ENCODE data around the gene HERC3.
A peak's percentile ranks its signal among the peaks of the same experiment; 100 is the strongest.

HERC3 gene

DNA sequence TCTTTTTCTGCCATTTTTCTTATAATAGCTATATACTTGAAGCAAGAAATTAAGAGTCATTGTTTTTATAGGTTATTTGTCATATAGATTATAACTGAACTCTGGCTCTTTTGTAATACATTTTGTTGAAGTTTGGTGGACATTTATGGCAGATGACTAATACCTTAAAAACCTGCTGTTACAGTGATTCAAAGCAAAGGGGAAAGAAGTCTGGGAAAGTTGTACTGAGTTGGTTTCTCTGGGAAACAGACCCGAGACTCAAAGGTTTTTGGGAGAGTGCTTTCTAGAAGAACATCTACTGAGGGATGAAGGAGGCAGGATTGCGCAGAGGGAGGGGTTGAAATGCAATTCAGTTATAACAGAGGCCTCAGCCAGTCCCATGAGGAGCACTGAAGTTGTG is 69.5 kb downstream of the HERC3 start:
- DNase-seq: no peak

DNA sequence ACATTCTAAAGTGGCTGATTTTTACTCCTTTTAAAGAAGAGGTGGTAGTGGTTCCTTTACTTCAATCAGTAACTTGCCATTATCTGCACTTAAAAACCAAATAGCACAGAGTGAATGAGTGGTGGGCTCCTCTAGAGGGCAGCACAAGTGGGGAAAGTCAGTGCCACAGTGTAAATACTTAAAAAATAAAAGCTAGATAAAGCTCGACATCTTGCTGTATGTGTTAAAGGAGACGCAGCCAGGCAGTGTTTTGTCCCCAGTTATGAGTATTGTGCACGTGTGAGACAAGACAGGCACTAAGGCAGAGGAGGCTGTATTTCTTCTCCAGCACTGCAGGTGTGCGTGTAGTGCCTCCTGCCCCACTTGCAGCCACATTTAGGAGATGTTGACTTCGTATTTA is 80.7 kb downstream of the HERC3 start:
- peak; percentile 58 for DNase-seq

DNA sequence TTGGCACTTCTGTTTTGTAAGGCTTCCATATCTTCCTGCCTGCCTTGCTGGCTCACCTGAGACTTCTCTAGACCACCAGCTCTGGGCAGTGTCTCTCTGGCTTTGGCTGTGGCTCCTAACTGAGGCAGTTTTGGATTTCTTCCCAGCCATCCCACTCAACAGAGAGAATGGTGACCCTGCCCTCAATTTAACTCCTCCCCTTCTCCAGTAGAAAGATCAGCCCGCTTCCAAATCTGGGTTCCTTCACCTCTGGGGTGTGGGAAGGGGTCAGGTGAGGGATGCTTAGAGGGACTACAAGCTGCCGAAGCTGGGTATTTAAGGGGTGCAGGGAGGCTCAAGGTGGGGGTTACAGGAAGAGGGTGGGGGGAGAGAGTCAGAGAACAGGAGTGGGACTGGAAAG is 81.6 kb downstream of the HERC3 start:
- DNase-seq: no peak

DNA sequence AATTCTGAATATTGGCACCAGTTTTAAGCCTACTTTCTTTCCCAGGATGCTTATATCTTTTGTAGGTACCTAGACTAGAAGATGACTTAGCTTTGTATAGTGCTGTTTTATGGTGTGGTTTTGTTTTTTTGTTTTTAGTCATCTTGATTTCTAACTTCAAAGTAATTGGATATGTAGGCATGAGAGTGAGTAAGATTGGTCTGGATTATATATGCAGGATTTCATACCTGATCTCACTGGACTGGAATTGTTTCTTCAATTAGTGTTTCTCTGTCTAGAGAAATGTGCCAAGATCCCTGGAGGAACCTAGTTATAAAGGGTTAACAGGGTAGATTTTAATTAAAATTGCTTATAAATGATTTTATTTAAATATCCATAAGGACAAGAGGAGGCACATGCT is 82.3 kb downstream of the HERC3 start:
- no peak for DNase-seq

DNA sequence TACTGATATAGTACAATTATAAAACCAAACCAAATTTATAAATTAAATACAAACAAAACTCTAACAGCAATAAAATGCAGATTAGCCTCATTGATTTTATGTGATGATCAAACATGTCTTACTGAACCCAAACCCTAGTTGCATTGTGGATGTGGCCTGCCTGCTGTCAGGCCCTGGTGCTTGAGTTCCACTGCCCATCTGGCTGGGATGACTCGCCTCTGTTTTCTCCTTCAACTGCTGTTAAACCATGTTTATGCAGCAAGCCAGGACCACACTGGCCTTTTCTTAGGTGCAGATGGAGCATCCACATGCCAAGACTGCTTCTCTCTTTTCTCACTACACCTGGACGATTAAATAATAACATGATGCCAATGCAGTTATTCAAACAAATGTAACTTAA is 82.7 kb downstream of the HERC3 start:
- DNase-seq: no peak

DNA sequence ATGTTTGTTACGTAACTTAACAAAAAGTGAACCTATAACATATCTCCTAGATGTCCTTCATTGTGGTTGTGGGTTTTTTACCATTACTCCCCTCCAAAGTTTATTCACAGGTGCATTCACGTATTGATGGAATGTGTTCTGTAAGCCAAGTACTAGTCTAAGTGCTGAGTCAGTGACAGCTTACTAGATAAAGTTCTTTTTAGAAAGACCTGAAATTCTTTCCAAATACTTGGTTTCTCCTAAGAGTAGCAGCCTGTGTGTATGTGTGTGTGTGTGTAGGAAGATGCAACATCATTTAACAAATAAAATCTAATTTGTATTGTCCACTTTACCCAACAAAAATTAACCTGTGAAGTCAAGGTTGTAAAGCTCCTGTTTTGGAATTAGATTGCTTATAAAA is 83.3 kb downstream of the HERC3 start:
- DNase-seq: no peak

DNA sequence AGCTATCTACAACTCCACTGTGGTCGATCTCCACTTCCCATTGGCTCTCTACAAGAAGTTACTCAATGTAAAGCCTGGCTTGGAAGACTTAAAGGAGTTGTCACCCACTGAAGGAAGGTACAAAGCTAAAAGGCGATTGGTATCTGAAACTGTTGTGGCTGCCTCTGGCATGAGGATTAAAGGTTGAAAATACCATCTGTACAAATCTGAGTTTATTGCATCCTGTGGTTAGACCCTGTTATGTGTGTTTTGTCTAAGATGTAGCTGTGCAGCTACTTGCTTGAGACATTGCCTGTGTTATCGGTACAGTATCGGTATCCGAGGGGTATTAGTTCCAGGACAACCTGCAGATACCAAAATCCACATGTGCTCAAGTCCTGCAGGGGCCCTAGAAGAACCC is 88.9 kb downstream of the HERC3 start:
- DNase-seq: no peak

DNA sequence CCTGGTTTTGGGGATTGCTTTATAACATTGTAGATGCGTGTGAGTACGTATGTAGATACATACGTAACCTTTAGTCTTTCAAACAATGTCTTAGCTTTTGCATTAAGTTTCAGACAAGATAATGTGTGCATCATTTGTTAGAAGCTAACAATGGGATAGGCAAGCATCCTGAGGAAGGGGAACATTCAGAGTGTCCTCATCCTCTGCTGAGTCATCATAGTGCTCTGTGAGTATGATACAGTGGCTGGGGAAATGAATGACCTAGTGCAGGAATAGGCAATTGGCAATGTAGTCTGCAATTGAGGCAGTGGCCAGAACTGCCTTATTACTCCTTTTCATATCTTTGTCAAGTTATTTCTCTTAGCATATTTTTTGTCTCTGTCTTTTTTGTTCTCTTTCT is 98.1 kb downstream of the HERC3 start:
- DNase-seq: peak; percentile 9

DNA sequence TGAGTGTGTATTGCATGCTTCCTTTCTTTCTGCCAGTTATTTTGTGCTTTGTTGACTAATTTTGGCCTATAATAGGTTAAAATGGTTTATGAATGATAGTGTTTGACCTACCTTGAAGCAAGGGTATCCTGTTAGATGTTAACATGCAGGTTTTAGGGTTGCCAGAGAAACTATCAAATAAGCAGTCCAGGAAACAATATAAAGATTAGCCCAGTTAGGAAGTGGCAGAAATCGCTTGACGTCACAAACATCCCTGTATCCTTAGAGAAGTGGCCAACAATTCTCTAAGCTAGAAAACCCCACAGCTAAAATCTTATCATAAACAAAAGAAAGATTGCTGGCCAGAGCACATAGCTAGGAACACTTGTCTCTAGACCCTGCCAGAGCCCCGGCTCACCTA is 101.5 kb downstream of the HERC3 start:
- no peak for DNase-seq

DNA sequence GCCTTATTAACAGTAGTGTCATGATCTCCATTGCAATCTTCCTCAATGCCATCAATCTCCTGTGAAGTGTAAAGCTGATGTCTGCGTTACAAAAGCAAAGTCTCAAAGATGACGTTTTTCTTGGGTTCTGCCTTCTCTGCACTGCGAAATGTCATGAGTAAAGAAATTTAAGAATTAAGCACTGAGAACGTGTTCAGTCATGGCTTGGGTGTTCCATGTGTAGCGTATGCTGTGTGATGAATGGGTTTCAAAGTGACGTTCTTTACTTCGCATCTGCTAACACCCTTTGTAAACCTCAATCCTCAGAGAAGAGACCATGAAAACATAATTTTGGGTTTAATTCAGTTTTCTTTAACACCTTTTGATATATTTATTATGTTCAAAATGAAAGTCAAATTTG is 104.3 kb downstream of the HERC3 start:
- no peak for DNase-seq

DNA sequence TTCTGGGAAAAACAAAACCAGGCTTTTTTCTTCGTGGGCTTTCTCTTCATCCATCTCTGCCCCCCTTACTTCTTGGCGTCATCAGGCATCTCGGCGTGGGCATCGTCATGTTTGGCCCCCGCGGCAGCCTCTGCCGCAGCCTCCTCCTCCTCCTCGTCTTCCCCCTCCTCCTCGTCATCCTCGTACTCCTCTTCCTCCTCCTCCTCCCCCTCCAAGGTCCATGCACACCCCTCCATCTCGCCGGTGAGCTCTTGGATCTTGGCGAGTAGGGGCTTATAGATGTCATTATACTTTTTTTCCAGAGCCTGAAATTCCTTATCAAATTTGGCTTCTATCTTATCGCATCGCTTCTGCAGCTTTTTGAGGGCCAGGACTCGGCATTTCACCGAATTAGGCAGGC is 104.9 kb downstream of the HERC3 start:
- peak; percentile 15 for DNase-seq

DNA sequence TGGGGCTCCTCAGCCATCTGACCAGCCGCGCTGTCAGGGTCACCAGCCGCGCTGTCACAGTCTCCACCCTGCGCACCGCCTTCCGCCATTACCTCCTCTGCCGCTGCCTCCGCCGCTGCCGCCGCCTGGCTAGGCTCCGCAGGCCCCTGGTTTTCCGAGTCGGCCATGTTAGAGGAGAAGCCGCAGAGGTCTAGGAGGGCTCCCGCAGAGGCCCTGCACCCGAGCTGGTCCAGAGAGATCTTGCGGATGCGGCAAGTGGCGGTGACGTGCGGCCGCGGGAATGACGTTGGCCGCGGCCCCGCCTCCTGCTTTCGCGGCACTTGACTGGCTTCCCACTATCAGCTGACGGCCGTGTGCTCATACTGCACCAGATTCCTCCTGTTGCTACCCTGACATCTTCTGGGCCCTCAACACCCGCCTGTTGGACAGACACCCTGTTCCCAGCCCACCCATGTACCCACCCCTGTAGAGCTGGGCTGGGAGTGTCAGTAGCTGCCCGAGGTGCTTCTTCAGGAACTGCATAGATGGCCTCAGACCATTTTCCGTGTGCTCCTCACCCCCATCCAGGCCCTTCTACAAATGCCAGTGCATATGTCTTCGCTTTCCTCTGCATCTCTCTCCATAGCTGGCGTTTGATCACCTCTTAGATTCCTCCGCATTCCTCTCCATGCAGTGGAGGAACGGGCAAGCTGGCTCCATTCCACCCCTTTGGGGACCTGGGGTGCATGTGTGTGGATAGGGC is 105.5 kb downstream of the HERC3 start, which contains the start of gene NAP1L5:
Gene NAP1L5, minus strand, starts transcription at position 242 of the 742 bp plus-strand sequence. Its CDS starts 75 bp downstream, at position 167.
- peak; percentile 68 for DNase-seq

DNA sequence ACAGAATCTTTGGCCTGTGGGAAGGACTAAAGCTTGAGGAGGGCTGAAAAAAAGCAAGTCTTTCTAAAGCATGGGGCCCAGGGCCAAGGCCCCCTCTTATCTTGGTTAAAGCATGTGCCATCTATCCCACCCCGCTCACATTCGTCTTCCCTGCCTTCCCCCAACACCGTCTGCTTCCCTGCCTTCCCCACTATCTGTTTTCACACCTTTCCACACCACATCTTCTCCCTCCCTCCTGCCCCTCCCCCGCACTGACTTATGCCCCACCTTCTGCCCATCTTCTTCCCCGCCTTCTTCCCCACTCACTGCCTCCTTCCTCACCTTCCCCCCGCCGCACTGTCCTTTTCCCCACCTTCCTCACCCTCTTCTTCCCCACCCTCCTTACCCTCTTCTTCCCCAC is 106.2 kb downstream of the HERC3 start:
- DNase-seq: peak; percentile 56

DNA sequence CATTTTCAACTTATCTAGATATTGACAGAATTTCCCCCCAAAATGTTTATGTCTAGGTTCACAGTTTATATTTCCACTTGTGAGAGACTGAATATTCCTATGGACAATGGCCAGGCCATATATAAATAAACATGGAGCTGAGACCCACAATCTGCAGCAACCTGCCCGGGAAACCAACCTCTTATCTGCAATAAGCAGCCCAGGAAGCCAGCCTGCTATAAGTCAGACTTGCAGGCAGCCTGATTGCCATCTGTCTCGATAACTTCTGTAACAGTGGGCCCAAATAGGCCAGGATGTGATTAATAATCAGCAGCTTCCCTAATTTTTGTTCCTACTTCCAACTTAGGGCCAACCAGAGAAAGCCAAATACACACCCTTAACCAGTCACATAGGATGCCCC is 110.5 kb downstream of the HERC3 start:
- peak; percentile 78 for DNase-seq

DNA sequence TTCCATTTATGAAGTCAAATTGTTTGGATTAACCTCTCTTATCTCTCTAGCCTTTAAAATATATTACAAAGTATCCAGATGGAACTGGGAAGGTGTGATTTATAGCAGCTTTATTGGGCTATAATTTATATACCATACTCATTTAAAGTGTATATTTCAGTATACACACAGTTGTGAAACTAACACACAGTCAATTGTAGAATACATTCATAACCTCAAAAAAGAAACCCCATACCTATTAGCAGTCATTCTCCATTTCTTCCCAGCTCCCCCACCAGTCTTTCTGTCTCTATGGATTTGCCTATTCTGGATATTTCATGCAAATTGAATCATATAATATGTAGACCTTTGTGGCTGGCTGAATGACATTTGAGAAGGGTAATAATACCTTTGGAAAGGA is 112.9 kb downstream of the HERC3 start:
- no peak for DNase-seq

DNA sequence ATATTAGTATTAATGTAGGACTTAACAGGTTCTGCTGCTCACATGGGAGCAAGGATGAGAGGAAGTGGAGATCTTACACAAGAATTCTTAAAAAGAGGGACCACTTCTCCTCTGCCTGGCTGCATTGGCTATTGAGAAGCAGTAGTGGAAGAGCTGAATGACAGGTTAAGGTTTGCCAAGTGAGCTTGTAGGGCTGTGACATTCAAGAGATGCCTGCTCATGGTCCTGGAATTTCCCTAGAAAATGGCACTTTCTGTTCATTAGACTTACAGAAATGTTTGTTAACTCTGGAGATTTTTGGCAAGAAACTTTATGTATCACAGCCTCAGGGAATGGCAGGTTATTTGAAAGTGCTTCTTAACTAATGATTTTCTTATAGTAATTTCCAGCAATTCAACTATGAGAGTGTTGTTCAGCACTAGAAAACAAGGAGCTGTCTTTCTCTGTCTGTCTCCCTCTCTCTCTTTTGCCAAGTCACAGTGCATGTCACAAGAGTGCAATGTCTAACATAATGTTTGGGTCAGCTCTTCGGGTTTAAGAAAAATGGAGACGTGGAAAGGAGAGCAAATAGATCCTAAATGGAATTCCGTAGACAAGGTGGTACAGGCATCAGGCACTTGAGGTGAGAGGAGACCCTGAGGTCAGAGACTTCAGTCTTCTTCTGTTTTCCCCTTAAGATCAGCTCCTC is 113.7 kb downstream of the HERC3 start:
- no peak for DNase-seq

DNA sequence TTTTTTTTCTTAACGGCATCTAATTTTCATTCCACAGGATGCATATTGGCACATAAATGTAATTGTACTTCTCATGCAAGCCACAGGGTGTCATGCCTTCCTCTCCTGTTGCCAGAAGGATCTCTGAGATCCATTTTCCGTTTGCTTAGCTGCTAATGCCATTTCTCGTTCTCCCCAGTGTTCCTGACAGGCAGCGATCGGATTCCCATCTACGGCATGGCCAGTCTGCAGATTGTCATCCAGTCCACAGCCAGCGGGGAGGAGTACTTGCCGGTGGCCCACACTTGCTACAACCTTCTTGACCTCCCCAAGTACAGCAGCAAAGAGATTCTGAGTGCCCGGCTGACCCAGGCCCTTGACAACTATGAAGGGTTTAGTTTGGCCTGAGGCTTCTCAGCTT is 114.3 kb downstream of the HERC3 start:
- DNase-seq: no peak

DNA sequence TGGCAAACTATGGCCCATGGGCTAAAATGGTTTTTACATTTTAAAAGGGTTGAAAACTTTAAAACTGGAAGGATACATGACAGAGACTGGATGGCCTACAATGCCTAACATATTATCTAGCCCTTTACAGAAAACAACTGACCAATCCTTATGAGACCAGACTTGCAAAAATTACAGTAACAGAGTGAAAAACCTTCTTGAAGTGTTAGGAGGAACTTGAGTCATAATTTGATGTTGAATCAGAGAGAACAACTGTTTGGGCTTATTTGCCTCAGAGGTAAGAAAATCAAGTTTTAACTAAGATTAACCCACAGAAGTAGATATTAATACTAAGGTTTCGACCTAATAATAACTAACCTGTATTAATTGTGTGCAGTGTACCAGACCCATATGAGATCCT is 117.7 kb downstream of the HERC3 start:
- DNase-seq: no peak

DNA sequence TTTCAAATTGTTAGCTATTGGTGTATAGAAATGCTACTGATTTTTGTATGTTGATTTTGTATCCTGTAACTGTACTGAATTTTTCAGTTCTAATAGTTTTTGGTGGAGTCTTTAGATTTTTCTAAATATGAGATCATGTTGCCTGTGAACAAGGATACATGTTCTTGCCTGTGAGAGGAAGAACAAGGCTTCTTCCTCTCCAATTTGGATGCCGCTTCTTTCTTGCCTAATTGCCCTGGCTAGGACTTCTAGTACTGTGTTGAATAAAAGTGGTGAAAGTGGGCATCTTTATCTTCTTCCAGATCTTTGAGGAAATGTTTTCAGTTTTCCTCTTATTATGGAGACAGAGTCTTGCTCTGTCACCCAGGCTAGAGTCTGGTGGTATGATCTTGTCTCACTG is 121.5 kb downstream of the HERC3 start:
- DNase-seq: no peak

DNA sequence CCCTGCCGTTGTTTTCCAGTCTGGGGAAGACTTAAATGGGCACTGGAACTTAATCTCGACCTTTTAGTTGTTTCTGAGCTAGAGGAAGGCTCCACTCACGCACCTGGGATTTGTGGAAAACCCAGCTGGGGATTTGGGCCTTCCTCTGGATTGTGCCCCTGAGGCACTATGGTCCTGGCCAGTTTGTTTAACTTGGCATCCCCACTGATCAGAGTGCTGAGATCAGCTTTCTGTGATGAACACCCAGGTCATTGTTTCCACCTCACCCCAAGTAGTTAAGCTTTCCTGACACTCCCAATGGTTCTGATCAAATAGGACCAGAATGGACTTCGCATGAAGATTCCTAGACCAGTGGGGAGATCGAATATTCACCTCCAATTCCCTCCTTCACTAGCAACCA is 125.8 kb downstream of the HERC3 start:
- DNase-seq: no peak

DNA sequence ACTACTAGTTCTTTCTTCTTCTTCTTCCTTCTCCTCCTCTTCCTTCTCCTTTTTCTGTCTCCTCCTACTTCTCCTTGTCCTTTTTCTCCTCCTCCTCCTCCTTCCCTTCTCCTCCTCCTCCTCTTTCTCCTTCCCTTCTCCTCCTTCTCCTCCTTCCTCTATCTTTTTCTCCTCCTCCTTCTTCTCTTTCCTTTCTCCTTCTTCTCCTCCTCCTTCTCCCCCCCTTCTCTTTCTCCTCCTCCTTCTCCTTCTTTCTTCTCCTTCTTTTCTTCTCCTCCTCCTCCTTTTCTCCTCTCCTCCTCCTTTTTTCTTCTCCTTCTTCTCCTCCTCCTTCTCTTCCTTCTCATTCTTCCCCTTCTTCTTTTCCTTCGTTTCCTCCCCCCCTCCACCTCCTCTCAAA is 127.1 kb downstream of the HERC3 start:
- DNase-seq: no peak

DNA sequence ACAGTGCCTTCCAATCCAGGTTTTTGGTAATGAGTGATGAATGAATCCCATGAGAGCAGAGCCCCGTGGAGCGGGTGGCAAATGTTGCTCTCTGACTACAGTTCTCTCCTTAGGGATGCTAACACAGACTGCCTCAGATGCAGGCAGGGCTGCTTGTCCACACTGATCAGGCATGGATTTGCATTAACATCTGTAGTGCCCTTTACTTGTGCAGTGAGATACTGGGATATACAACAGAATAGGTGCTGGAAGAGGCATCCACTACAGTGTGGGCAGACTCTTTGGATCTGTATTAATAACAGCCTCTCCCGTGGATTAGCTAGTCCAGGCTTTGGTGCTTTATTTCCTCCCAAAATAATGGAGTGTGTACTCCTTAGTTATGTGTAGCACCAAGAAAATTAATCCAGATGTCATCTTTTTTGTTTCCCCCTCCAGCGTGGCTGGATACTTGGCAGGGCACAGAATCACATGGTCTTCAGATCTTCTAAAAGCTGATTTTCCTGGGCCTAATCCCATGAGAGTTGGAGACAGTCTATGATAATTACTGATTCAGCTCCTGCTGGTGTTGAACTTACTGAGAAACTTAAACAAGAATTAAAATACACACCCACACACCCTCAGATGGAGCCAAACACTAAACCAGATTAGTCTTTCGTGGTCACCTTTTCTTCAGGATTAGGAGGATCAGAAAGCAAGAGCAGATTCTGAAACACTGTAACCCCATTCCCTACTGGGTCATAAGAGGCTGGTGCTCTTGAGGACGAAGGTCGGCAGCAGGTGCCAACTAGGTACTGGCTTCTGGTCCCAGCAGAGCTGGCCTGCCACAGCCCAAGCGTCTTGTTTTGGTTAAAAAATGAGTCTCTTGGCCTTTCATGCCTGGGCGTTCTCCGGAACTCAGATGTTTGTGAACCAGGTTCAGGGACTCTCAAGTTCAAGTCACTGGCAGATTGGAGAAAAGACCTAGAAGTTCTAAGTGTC is 128.5 kb downstream of the HERC3 start:
- no peak for DNase-seq

DNA sequence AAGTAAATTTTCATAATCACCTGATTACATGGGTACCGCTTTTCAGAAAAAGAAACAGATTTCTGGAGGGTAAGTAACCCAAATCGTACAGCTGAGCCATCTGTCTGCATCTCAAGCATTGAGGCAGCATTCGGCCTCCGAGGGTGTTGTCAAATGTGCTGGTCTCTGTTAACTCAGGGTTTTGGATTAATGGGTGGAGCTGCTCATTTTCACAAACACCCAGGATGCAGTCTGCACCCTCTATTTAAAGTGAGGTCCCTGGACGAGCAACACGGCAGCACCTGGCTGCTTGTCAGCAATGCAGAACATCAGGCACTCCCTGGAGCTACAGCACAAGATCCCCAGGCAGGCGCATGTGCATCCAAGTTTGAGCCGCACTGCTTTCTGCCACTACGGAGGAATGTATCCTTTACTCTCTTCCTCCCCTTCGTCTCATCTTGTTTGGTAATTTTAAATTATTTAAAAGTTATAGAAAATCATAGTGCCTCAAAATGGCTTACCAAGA is 130.0 kb downstream of the HERC3 start:
- DNase-seq: no peak

Measured in hematopoietic multipotent progenitor cell treated with erythropoietin and hydrocortisone succinate and interleukin-3 and kit ligand, for 8 days (in vitro differentiated cells).